Thyroid gland (tissue), 4 donors: ENCODE results near the gene SUSD4.

ENCODE experiments used
- POLR2A ChIP-seq, 2 donors: fragments of 450-650 bp; IDR thresholded peaks; one replicate each; pipeline ENCODE4 v1.6.1; 2017; ENCODE audit warnings: antibody characterized with exemption in 2 of 2, mild to moderate bottlenecking in 2 of 2, moderate library complexity in 1 of 2
- TF ChIP-seq, protein P1 (sequence below), 6 experiments: fragments of 200-600 bp in 3 of 6; fragments of 450-650 bp in 3 of 6; sonication (generic) in 3 of 6; IDR thresholded peaks; one replicate each; pipeline ENCODE4 v1.5.1; 2016 to 2019; ENCODE audit warnings: antibody characterized with exemption in 6 of 6, mild to moderate bottlenecking in 2 of 6, inconsistent platforms in 1 of 6, moderate library complexity in 1 of 6

DNA sequence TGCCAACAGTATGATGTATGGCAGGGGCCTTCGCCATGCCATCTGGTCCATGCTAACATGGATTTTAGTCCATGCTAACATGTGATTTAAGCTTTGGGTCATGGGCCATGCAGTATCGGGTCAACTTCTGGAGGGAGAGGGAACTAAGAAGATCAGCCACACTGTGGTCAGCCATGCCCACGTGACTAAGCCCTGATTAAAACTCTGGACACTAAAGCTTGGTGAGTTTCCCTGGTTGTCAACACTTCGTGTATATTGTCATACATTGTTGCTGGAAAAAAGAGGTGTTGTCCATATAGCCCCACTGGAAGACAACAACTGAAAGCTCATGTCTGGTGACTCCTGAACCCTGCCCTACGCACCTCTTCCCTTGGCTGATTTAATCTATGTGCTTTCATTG is 90.5 kb downstream of the SUSD4 start:
- TF ChIP-seq, protein P1, sequence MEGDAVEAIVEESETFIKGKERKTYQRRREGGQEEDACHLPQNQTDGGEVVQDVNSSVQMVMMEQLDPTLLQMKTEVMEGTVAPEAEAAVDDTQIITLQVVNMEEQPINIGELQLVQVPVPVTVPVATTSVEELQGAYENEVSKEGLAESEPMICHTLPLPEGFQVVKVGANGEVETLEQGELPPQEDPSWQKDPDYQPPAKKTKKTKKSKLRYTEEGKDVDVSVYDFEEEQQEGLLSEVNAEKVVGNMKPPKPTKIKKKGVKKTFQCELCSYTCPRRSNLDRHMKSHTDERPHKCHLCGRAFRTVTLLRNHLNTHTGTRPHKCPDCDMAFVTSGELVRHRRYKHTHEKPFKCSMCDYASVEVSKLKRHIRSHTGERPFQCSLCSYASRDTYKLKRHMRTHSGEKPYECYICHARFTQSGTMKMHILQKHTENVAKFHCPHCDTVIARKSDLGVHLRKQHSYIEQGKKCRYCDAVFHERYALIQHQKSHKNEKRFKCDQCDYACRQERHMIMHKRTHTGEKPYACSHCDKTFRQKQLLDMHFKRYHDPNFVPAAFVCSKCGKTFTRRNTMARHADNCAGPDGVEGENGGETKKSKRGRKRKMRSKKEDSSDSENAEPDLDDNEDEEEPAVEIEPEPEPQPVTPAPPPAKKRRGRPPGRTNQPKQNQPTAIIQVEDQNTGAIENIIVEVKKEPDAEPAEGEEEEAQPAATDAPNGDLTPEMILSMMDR (IDR thresholded peaks at IDR 0.05): no peak
- TF ChIP-seq POLR2A (IDR thresholded peaks at IDR 0.05): no peak
